ENCODE measurements around the gene RPL13A.

The RPL13A gene

GRCh38 chr19:49479975-49480628 is 7.3 kb upstream of the RPL13A start:
- no peaks in the 10 kb centered on the region for H3K36me3 ChIP-seq (ENCODE audit: insufficient read depth, low read length)
- H3K27ac ChIP-seq (ENCODE audit: low read depth, low read length, poor library complexity, severe bottlenecking), result no peak overlapping the region
- no peaks in the 10 kb centered on the region for H4K20me1 ChIP-seq (ENCODE audit: insufficient read depth, low read length)
- H3K9me3 ChIP-seq (ENCODE audit: low read length), result no peaks in the 10 kb centered on the region
- peaks cover 9% of the 10 kb centered on the region for H3K4me1 ChIP-seq (ENCODE audit: insufficient read depth, low read length, severe bottlenecking)
- TF ChIP-seq CTCF (IDR thresholded peaks at IDR 0.05; ENCODE audit: low read length), result no peak
- no peak for TF ChIP-seq EZH2 (IDR thresholded peaks at IDR 0.05; ENCODE audit: borderline replicate concordance, low read length)
- H2AFZ ChIP-seq (ENCODE audit: low read length), result no peak overlapping the region
- no peaks in the 10 kb centered on the region for H3K27me3 ChIP-seq (ENCODE audit: insufficient read depth, low read length)
- H3K9me2 ChIP-seq (ENCODE audit: low read depth, low read length), result no peaks in the 10 kb centered on the region
- no peaks in the 10 kb centered on the region for H3F3A ChIP-seq (ENCODE audit: insufficient read depth, low read length)
- H3K4me2 ChIP-seq (ENCODE audit: low read length), result no peak overlapping the region
- H3K9ac ChIP-seq (ENCODE audit: low read length), result no peak overlapping the region
- no peak overlapping the region for H3K4me3 ChIP-seq (ENCODE audit: low read depth, low read length, poor library complexity, severe bottlenecking)
- H3K79me2 ChIP-seq (ENCODE audit: insufficient read depth, low read length), result no peaks in the 10 kb centered on the region

- Histone ChIP-seq H3K27ac (ENCODE audit: low read depth, low read length, poor library complexity, severe bottlenecking) (no peak overlapping the region), H3K9ac (ENCODE audit: low read length) (no peak overlapping the region), H3K9me2 (ENCODE audit: low read depth, low read length) (no peaks in the 10 kb centered on the region), H3K4me1 (ENCODE audit: insufficient read depth, low read length, severe bottlenecking) (peaks cover 4% of the 10 kb centered on the region), H3K79me2 (ENCODE audit: insufficient read depth, low read length) (no peaks in the 10 kb centered on the region), H2AFZ (ENCODE audit: low read length) (no peak overlapping the region), H3K9me3 (ENCODE audit: low read length) (no peaks in the 10 kb centered on the region), H3K4me3 (ENCODE audit: low read depth, low read length, poor library complexity, severe bottlenecking) (no peak overlapping the region), H3K27me3 (ENCODE audit: insufficient read depth, low read length) (no peaks in the 10 kb centered on the region), H3K36me3 (ENCODE audit: insufficient read depth, low read length) (no peaks in the 10 kb centered on the region), H3K4me2 (ENCODE audit: low read length) (no peak overlapping the region), H4K20me1 (ENCODE audit: insufficient read depth, low read length) (no peaks in the 10 kb centered on the region), H3F3A (ENCODE audit: insufficient read depth, low read length) (no peaks in the 10 kb centered on the region)
- TF ChIP-seq EZH2 (IDR thresholded peaks at IDR 0.05; ENCODE audit: borderline replicate concordance, low read length) (no peak), CTCF (IDR thresholded peaks at IDR 0.05; ENCODE audit: low read length) (no peak)
These were observed 6.3 kb upstream of the RPL13A start for GRCh38 chr19:49481020-49481683.

DNA sequence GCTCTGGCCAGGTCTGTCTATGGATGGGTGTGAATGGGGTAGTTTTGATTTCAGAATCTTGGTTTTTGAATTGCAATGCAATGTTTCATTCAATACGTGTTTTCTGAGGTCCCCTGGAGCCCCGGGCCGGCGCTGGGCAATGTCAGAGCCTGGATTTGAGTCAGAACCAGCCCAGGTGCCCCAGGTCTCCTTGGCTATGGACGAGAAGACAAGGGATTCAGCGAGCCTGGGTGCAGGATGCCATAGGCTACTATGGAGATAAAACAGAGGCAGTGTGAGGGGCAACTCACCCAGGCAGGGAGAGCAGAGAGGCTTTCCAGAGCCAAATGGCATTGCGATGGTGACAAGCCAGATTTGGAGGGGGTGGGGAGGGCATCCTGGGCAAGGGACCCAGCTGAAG is 1.2 kb upstream of the RPL13A start:
- TF ChIP-seq EZH2 (IDR thresholded peaks at IDR 0.05; ENCODE audit: borderline replicate concordance, low read length) (no peak), CTCF (IDR thresholded peaks at IDR 0.05; ENCODE audit: low read length) (no peak)
- H2AFZ ChIP-seq (ENCODE audit: low read length), result no peak overlapping the region
- no peak overlapping the region for H3K4me2 ChIP-seq (ENCODE audit: low read length)

More for the DNA sequence above, 1.2 kb upstream of the RPL13A start:
- Histone ChIP-seq H3K79me2 (ENCODE audit: insufficient read depth, low read length) (peaks cover 23% of the 10 kb centered on the region), H3K27me3 (ENCODE audit: insufficient read depth, low read length) (no peaks in the 10 kb centered on the region), H3K9me3 (ENCODE audit: low read length) (no peaks in the 10 kb centered on the region), H3K27ac (ENCODE audit: low read depth, low read length, poor library complexity, severe bottlenecking) (no peak overlapping the region), H3F3A (ENCODE audit: insufficient read depth, low read length) (peaks cover 7% of the 10 kb centered on the region), H4K20me1 (ENCODE audit: insufficient read depth, low read length) (no peaks in the 10 kb centered on the region), H3K36me3 (ENCODE audit: insufficient read depth, low read length) (peaks cover 38% of the 10 kb centered on the region), H3K9me2 (ENCODE audit: low read depth, low read length) (no peaks in the 10 kb centered on the region), H3K4me1 (ENCODE audit: insufficient read depth, low read length, severe bottlenecking) (peaks cover 29% of the 10 kb centered on the region), H3K9ac (ENCODE audit: low read length) (no peak overlapping the region), H3K4me3 (ENCODE audit: low read depth, low read length, poor library complexity, severe bottlenecking) (no peak overlapping the region)
